H1 (cell line): Measurements from ENCODE around the gene ERN2. TPM values are rescaled to one million over a fixed set of nuclear protein-coding genes. Genes with fewer than 3 reads are reported as not detected.

ENCODE experiments used
- CTCF ChIA-PET: fragments of 300-600 bp; sonication (Branson Sonifier 250); formaldehyde crosslinking; loops from one replicate; lab custom pipeline; 2021; ENCODE audit not compliant: partially characterized antibody; lab: Charles Lee
- POLR2A ChIA-PET: fragments of 300-600 bp; sonication (Branson Sonifier 250); formaldehyde crosslinking; loops from one replicate; lab custom pipeline; 2021; ENCODE audit warnings: inconsistent platforms; ENCODE audit not compliant: partially characterized antibody; lab: Charles Lee
- DNase-seq, 2 experiments: peaks; one replicate each; pipeline versions ENCODE4 v3.0.0 to v3.0.0-alpha.2; 2010 to 2022; ENCODE audit warnings: low spot score in 2 of 2, low read depth in 1 of 2, mixed read lengths in 1 of 2
- FAIRE-seq: peaks from 2 replicates; lab custom pipeline; 2011; peaks lifted over from hg19 to GRCh38; lab: Jason Lieb, UNC
- H2AFZ ChIP-seq: 2 replicates; pipeline ENCODE4 v1.8.1; 2012; ENCODE audit warnings: low read length, inconsistent platforms
- H2AK5ac ChIP-seq: 2 replicates; pipeline ENCODE4 v1.6.1; 2013; ENCODE audit warnings: low read depth, low read length
- H2BK120ac ChIP-seq: replicated peaks from 2 replicates; pipeline ENCODE3; 2013; ENCODE audit warnings: low read depth, low read length, inconsistent platforms
- H2BK12ac ChIP-seq: 2 replicates; pipeline ENCODE4 v1.6.1; 2013; ENCODE audit warnings: low read depth, low read length
- H2BK15ac ChIP-seq: 2 replicates; pipeline ENCODE4 v1.6.1; 2013; ENCODE audit warnings: low read length
- H2BK20ac ChIP-seq: 2 replicates; pipeline ENCODE4 v1.6.1; 2013; ENCODE audit warnings: low read length
- H2BK5ac ChIP-seq: 2 replicates; pipeline ENCODE4 v1.6.1; 2013; ENCODE audit warnings: low read depth, low read length
- H3K14ac ChIP-seq: 2 replicates; pipeline ENCODE4 v1.6.1; 2013; ENCODE audit warnings: inconsistent platforms; ENCODE audit not compliant: insufficient read length
- H3K18ac ChIP-seq: 2 replicates; pipeline ENCODE4 v1.6.1; 2013; ENCODE audit warnings: low read length; ENCODE audit errors: extremely low read depth
- H3K23ac ChIP-seq: 2 replicates; pipeline ENCODE4 v1.6.1; 2013; ENCODE audit warnings: inconsistent platforms; ENCODE audit not compliant: insufficient read length
- H3K23me2 ChIP-seq: 2 replicates; pipeline ENCODE4 v1.6.1; 2013; ENCODE audit warnings: low read depth, low read length
- H3K27ac ChIP-seq: 2 replicates; pipeline ENCODE4 v1.6.1; 2011; ENCODE audit warnings: low read depth, low read length, inconsistent platforms
- H3K27me3 ChIP-seq, 4 experiments: replicated peaks in 1 of 4; 1 replicate in 1 of 4; 2 replicates in 3 of 4; pipeline versions ENCODE4 v1.6.1 to v1.8.1; 2011 to 2013; ENCODE audit warnings: low read length in 3 of 4, mild to moderate bottlenecking in 3 of 4, inconsistent platforms in 2 of 4, mixed read lengths in 2 of 4, moderate library complexity in 1 of 4; ENCODE audit not compliant: control insufficient read depth in 3 of 4, insufficient read depth in 3 of 4; ENCODE audit errors: extremely low read depth in 1 of 4
- H3K36me3 ChIP-seq, 4 experiments: 2 replicates each; pipeline versions ENCODE4 v1.6.1 to v1.8.1; 2011 to 2013; ENCODE audit warnings: mild to moderate bottlenecking in 4 of 4, low read length in 3 of 4, moderate library complexity in 2 of 4, control low read depth in 1 of 4, inconsistent platforms in 1 of 4; ENCODE audit not compliant: insufficient read depth in 4 of 4, control insufficient read depth in 2 of 4
- H3K4ac ChIP-seq: replicated peaks from 2 replicates; pipeline ENCODE3; 2013; ENCODE audit warnings: low read length, low read depth, mixed read lengths, inconsistent platforms; ENCODE audit not compliant: insufficient read length
- H3K4me1 ChIP-seq, 4 experiments: replicated peaks in 1 of 4; 1 replicate in 1 of 4; 2 replicates in 3 of 4; pipeline versions ENCODE4 v1.6.1 to v1.8.1; 2011 to 2013; ENCODE audit warnings: low read length in 3 of 4, inconsistent platforms in 2 of 4, mixed read lengths in 1 of 4; ENCODE audit not compliant: insufficient read depth in 4 of 4, control insufficient read depth in 3 of 4
- H3K4me2 ChIP-seq, 2 experiments: 2 replicates each; pipeline versions ENCODE4 v1.6.1 to v1.8.1; 2011 to 2013; ENCODE audit warnings: low read depth in 2 of 2, low read length in 2 of 2, control low read depth in 1 of 2, inconsistent platforms in 1 of 2, mild to moderate bottlenecking in 1 of 2; ENCODE audit not compliant: insufficient read depth in 1 of 2
- H3K4me3 ChIP-seq, 4 experiments: fragments of 200-600, 300-600 bp in 1 of 4; sonication (generic), shearing (Covaris generic), sonication (Bioruptor Twin) in 1 of 4; 2 replicates each; pipeline versions ENCODE4 v1.5.1 to v1.8.1; 2011 to 2016; ENCODE audit warnings: low read length in 4 of 4, low read depth in 3 of 4, control low read depth in 2 of 4, inconsistent platforms in 2 of 4, mild to moderate bottlenecking in 2 of 4, mixed read lengths in 1 of 4, moderate library complexity in 1 of 4; ENCODE audit not compliant: insufficient read depth in 2 of 4; ENCODE audit errors: extremely low read depth in 1 of 4
- H3K56ac ChIP-seq: replicated peaks from 2 replicates; pipeline ENCODE3; 2013; ENCODE audit warnings: low read depth, mild to moderate bottlenecking, mixed read lengths, low read length, inconsistent platforms; ENCODE audit not compliant: insufficient read length
- H3K79me1 ChIP-seq: 2 replicates; pipeline ENCODE4 v1.6.1; 2013; ENCODE audit warnings: low read depth, low read length, control low read depth
- H3K79me2 ChIP-seq, 2 experiments: 2 replicates each; pipeline versions ENCODE4 v1.6.1 to v1.8.1; 2012 to 2013; ENCODE audit warnings: low read length in 2 of 2, mild to moderate bottlenecking in 2 of 2, inconsistent platforms in 1 of 2; ENCODE audit not compliant: insufficient read depth in 2 of 2, control insufficient read depth in 1 of 2
- H3K9ac ChIP-seq, 4 experiments: replicated peaks in 1 of 4; 1 replicate in 1 of 4; 2 replicates in 3 of 4; pipeline versions ENCODE4 v1.6.1 to v1.8.1; 2011 to 2013; ENCODE audit warnings: low read depth in 3 of 4, low read length in 3 of 4, control low read depth in 2 of 4, mild to moderate bottlenecking in 2 of 4, moderate library complexity in 2 of 4, inconsistent platforms in 1 of 4; ENCODE audit errors: extremely low read depth in 1 of 4
- H3K9me3 ChIP-seq, 2 experiments: 2 replicates each; pipeline versions ENCODE4 v1.6.1 to v1.8.1; 2012 to 2013; ENCODE audit warnings: mild to moderate bottlenecking in 2 of 2, moderate library complexity in 2 of 2, control low read depth in 1 of 2, inconsistent platforms in 1 of 2, low read depth in 1 of 2, low read length in 1 of 2, mixed read lengths in 1 of 2; ENCODE audit not compliant: insufficient read depth in 2 of 2
- H4K20me1 ChIP-seq, 2 experiments: replicated peaks in 1 of 2; 2 replicates each; pipeline versions ENCODE3 to v1.8.1; 2011 to 2013; ENCODE audit warnings: inconsistent platforms in 2 of 2, low read length in 2 of 2, mild to moderate bottlenecking in 1 of 2; ENCODE audit not compliant: insufficient read depth in 2 of 2, control insufficient read depth in 1 of 2
- H4K5ac ChIP-seq: 2 replicates; pipeline ENCODE4 v1.6.1; 2013; ENCODE audit warnings: low read length, low read depth, mixed read lengths, inconsistent platforms; ENCODE audit not compliant: insufficient read length
- H4K8ac ChIP-seq: 2 replicates; pipeline ENCODE4 v1.8.0; 2013; ENCODE audit warnings: mild to moderate bottlenecking, moderate library complexity, low read length, inconsistent platforms; ENCODE audit not compliant: insufficient read depth; ENCODE audit errors: extremely low read depth
- H4K91ac ChIP-seq: replicated peaks from 2 replicates; pipeline ENCODE3; 2013; ENCODE audit warnings: low read length, mixed read lengths, inconsistent platforms; ENCODE audit not compliant: insufficient read length
- BRCA1 ChIP-seq: IDR thresholded peaks from 2 replicates; pipeline ENCODE4 v1.6.1; 2012; ENCODE audit warnings: low read depth, low read length, improper control_type of control experiment
- CTBP2 ChIP-seq: IDR thresholded peaks from 2 replicates; pipeline ENCODE4 v1.7.0; 2011; ENCODE audit warnings: borderline replicate concordance, mild to moderate bottlenecking, moderate library complexity, mixed read lengths, low read length; ENCODE audit not compliant: insufficient read depth, insufficient read length
- HDAC6 ChIP-seq: IDR thresholded peaks from one replicate; pipeline ENCODE4 v1.7.1; 2012; ENCODE audit warnings: low read depth, mild to moderate bottlenecking, inconsistent platforms, low read length, moderate library complexity
- KDM4A ChIP-seq: IDR thresholded peaks from one replicate; pipeline ENCODE4 v1.7.1; 2012; ENCODE audit warnings: low read depth, mild to moderate bottlenecking, moderate library complexity, low read length, inconsistent platforms; ENCODE audit not compliant: severe bottlenecking
- SIRT6 ChIP-seq: IDR thresholded peaks from one replicate; pipeline ENCODE4 v1.7.1; 2012; ENCODE audit warnings: low read length, inconsistent platforms
- SP4 ChIP-seq: IDR thresholded peaks from 2 replicates; pipeline ENCODE4 v1.6.1; 2012; ENCODE audit warnings: low read length, inconsistent platforms
- USF2 ChIP-seq: IDR thresholded peaks from 2 replicates; pipeline ENCODE4 v1.6.1; 2011; ENCODE audit warnings: low read length, improper control_type of control experiment
- ZNF274 ChIP-seq: IDR thresholded peaks from 2 replicates; pipeline ENCODE4 v1.7.0; 2012; ENCODE audit warnings: low read length, borderline replicate concordance; ENCODE audit errors: extremely low read depth
- WGBS, 2 experiments: shearing (Covaris generic) in 1 of 2; methylation state at CpG; one replicate each; pipeline versions ENCODE4 v1.1.6 to v1.1.7; 2013 to 2015; ENCODE audit warnings: low lambda C conversion rate in 2 of 2, mixed read lengths in 2 of 2, inconsistent platforms in 1 of 2, low coverage in 1 of 2, missing lambda C conversion rate in 1 of 2; ENCODE audit not compliant: insufficient replicate concordance in 2 of 2, insufficient coverage in 1 of 2, insufficient read length in 1 of 2; ENCODE audit errors: extremely low coverage in 1 of 2, missing lambda C conversion rate in 1 of 2; 5-methylcytosine and 5-hydroxymethylcytosine counted together
- polyA plus RNA-seq, 7 experiments: library from polyadenylated mRNA; depleted of rRNA in 3 of 7; stranded (reverse) in 5 of 7; unstranded in 2 of 7; fragments of >200 nt in 5 of 7; fragments of 200-250 nt in 2 of 7; gene quantifications; 1 replicate in 5 of 7; 2 replicates in 1 of 7; 4 replicates in 1 of 7; pipeline versions ENCODE4 v1.2.1 to v1.2.3, GENCODE V29; 2011 to 2013; ENCODE audit warnings: missing spikeins in 2 of 7, mixed read lengths in 2 of 7
- total RNA-seq: library from RNA; stranded (reverse); fragmentation: NEBNext Ultra II Directional; extraction: Animal tissue kit (Norgen Biotek cat#: 25700); gene quantifications from 2 replicates; pipeline ENCODE4 v1.2.1, GENCODE V29; 2021

The ERN2 gene
- total and polyA plus RNA-seq, 2 of the 8 experiments (the other 6 are each of a cell fraction or from before 2014, with no cell fraction given): 2.4 to 4.4 TPM

GRCh38 chr16:23694644-23695373 lies 18.2 kb downstream of the ERN2 start:
- Histone ChIP-seq H2BK12ac (0 out of 2 replicates have a peak overlapping the region, but pooled peaks have one; percentile 0), H2AFZ (peak overlapping the region; percentile 90), H3K56ac (peak overlapping the region; percentile 53), H3K27me3 (no peaks in the 10 kb centered on the region), H4K8ac (no peak overlapping the region), H2AK5ac (no peak overlapping the region), H4K91ac (no peak overlapping the region), H3K4me1 (peaks cover 0 to 5% (median 4%) of the 10 kb centered on the region in 4 experiments; a peak in 5 of 7 replicates), H4K20me1 (peaks cover 0 to 6% of the 10 kb centered on the region in 2 experiments), H3K4me2 (peak overlapping the region; percentile 49 to 69), H3K36me3 (peaks cover 5 to 19% (median 14%) of the 10 kb centered on the region in 4 experiments), H2BK120ac (no peak overlapping the region), H3K9ac (no peak overlapping the region), H4K5ac (no peak overlapping the region), H2BK5ac (peak overlapping the region; percentile 52; the same call in 1 of the 2 replicates), H3K18ac (peak overlapping the region; percentile 19), H3K9me3 (no peaks in the 10 kb centered on the region), H3K4ac (peak overlapping the region; percentile 33), H2BK15ac (no peak overlapping the region), H2BK20ac (no peak overlapping the region), H3K79me2 (no peaks in the 10 kb centered on the region), H3K27ac (no peak overlapping the region), H3K14ac (no peak overlapping the region), H3K23me2 (peaks cover 7% of the 10 kb centered on the region; the same call in 1 of the 2 replicates), H3K4me3 (peak overlapping the region; percentile 15 to 59 (median 51); a peak in 7 of 8 replicates), H3K79me1 (no peaks in the 10 kb centered on the region), H3K23ac (no peak overlapping the region)
- DNase-seq: peak; percentile 79 to 86
- WGBS, 2 experiments: 19% methylated on average over 32 of the region's 32 CpGs; no CpG with 5 or more reads in 1 of the 2 experiments
- ChIA-PET CTCF (interaction anchor here (0.6 to 5.1 kb wide), 10 partner anchors 11 to 93 kb away, joined by 3 to 43 read pairs (median 3); partner anchors contain the start of genes ERN2 and PLK1), POLR2A (interaction anchor here (0.6 to 12.9 kb wide), 11 partner anchors 13 to 336 kb away, joined by 3 to 230 read pairs (median 3); partner anchors contain the start of gene PLK1)
- no peak for FAIRE-seq
- TF ChIP-seq ZNF274: no peak
- no peak for TF ChIP-seq KDM4A
- peak; percentile 93 for TF ChIP-seq CTBP2
- TF ChIP-seq BRCA1: no peak
- TF ChIP-seq SP4: no peak
- no peak for TF ChIP-seq HDAC6
- no peak for TF ChIP-seq USF2
- no peak for TF ChIP-seq SIRT6
